Panc1 (cell line): Measurements from ENCODE around the gene PCSK7. TPM values are rescaled to one million over a fixed set of nuclear protein-coding genes. Genes with fewer than 3 reads are reported as not detected.

Experiments used
- ATAC-seq: fragments of 200-7000 bp; cut with Tn5 transposase; 2 replicates; pipeline ENCODE4 v1.9.1; 2020; ENCODE audit warnings: mild to moderate bottlenecking, moderate library complexity
- BruUV-seq: library from RNA; stranded (reverse); fragments of 400-500 nt; replicated peaks from 2 replicates; lab custom pipeline; 2021; lab: Mats Ljungman, UMichigan
- CTCF ChIA-PET: fragments of 300-600 bp; sonication (Branson Sonifier 250); formaldehyde crosslinking; loops from one replicate; lab custom pipeline; 2022; ENCODE audit warnings: antibody characterized with exemption; lab: Charles Lee
- POLR2A ChIA-PET: fragments of 300-600 bp; sonication (Branson Sonifier 250); formaldehyde crosslinking; loops from one replicate; lab custom pipeline; 2022; ENCODE audit warnings: antibody characterized with exemption; lab: Charles Lee
- DNase-seq: peaks from one replicate; pipeline ENCODE4 v3.0.0-alpha.2; 2010; ENCODE audit warnings: low read depth, low spot score
- H3K27ac ChIP-seq: 2 replicates; pipeline ENCODE4 v1.5.1; 2011; ENCODE audit warnings: mild to moderate bottlenecking, low read length, inconsistent platforms
- H3K27me3 ChIP-seq: fragments of 200-500 bp; sonication (Bioruptor generic); 2 replicates; pipeline ENCODE4 v1.6.0; 2014; ENCODE audit warnings: low read length, inconsistent platforms; ENCODE audit not compliant: control insufficient read depth, insufficient read depth
- H3K36me3 ChIP-seq: fragments of 200-500 bp; sonication (Bioruptor generic); 2 replicates; pipeline ENCODE4 v1.5.1; 2014; ENCODE audit warnings: inconsistent platforms, mild to moderate bottlenecking, low read length, moderate library complexity; ENCODE audit not compliant: control insufficient read depth, insufficient read depth
- H3K4me1 ChIP-seq: 2 replicates; pipeline ENCODE4 v1.5.1; 2011; ENCODE audit warnings: inconsistent platforms, mild to moderate bottlenecking, low read length, moderate library complexity; ENCODE audit not compliant: control insufficient read depth, insufficient read depth
- H3K4me3 ChIP-seq, 2 experiments: 2 replicates each; pipeline ENCODE4 v1.5.1; 2011 to 2012; ENCODE audit warnings: low read depth in 2 of 2, low read length in 2 of 2, mild to moderate bottlenecking in 2 of 2, inconsistent platforms in 1 of 2, moderate library complexity in 1 of 2
- H3K9me3 ChIP-seq: fragments of 200-500 bp; sonication (Bioruptor generic); 2 replicates; pipeline ENCODE4 v1.5.1; 2014; ENCODE audit warnings: low read depth, mild to moderate bottlenecking, inconsistent platforms, low read length, moderate library complexity; ENCODE audit not compliant: control insufficient read depth, insufficient read depth
- CTCF ChIP-seq: fragments of 450-650 bp; IDR thresholded peaks from 2 replicates; pipeline ENCODE4 v1.5.1; 2017; ENCODE audit warnings: mild to moderate bottlenecking
- POLR2AphosphoS5 ChIP-seq: IDR thresholded peaks from 2 replicates; pipeline ENCODE4 v1.6.1; 2012; ENCODE audit warnings: mild to moderate bottlenecking, low read depth, low read length, moderate library complexity
- REST ChIP-seq, 2 experiments: IDR thresholded peaks; 2 replicates each; pipeline ENCODE4 v1.6.1; 2011 to 2012; ENCODE audit warnings: low read depth in 2 of 2, control low read depth in 1 of 2, low read length in 1 of 2, mild to moderate bottlenecking in 1 of 2, moderate library complexity in 1 of 2; ENCODE audit not compliant: insufficient read depth in 1 of 2
- SIN3A ChIP-seq: IDR thresholded peaks from 2 replicates; pipeline ENCODE4 v1.6.1; 2012; ENCODE audit warnings: low read depth, mild to moderate bottlenecking, low read length, moderate library complexity, borderline replicate concordance; ENCODE audit not compliant: insufficient read depth
- TCF7L2 ChIP-seq: IDR thresholded peaks from 2 replicates; pipeline ENCODE4 v1.6.1; 2011; ENCODE audit warnings: mild to moderate bottlenecking, low read depth, low read length, inconsistent platforms
- in situ Hi-C: cut with HindIII; loops from 2 replicates; pipeline ENCODE4 v1.10.0; 2016; ENCODE audit warnings: low sequenced_read_pairs, low pct_unique_long_range_greater_than_20kb
- intact Hi-C: fragments of 100-400 bp; cut with micrococcal nuclease; formaldehyde crosslinking; loops from one replicate; pipeline ENCODE4 v1.10.0; 2022; ENCODE audit not compliant: unreplicated experiment
- total RNA-seq: library from RNA; stranded (reverse); gene quantifications from one replicate; pipeline ENCODE4 v1.2.1, GENCODE V29; 2021; ENCODE audit not compliant: unreplicated experiment

The PCSK7 gene
- total RNA-seq, 1 experiment from 2014 or later: 60.6 TPM

GRCh38 chr11:117189941-117190544, 41.8 kb downstream of the PCSK7 start:
- ChIA-PET POLR2A (no interaction called here), CTCF (no interaction called here)
- no TSS peak for BruUV-seq
- in situ Hi-C loops: no loop called here
- DNase-seq (no peak), ATAC-seq (no peak)
- Histone ChIP-seq H3K4me1 (no peaks in the 10 kb centered on the region), H3K36me3 (no peaks in the 10 kb centered on the region), H3K9me3 (no peaks in the 10 kb centered on the region), H3K27me3 (no peaks in the 10 kb centered on the region), H3K27ac (no peak overlapping the region), H3K4me3 (no peak overlapping the region)
- intact Hi-C loops: no loop called here
- no peak for TF ChIP-seq REST (IDR thresholded peaks at IDR 0.05; ENCODE audit: insufficient read depth in 1 of 2, low read depth in 2 of 2, low read length in 1 of 2)
- TF ChIP-seq CTCF: no peak
- TF ChIP-seq SIN3A: no peak
- TF ChIP-seq TCF7L2: no peak
- no peak for TF ChIP-seq POLR2AphosphoS5

- POLR2A ChIA-PET: no interaction called here
- no peak for ATAC-seq
- no peak for DNase-seq
- H3K36me3 ChIP-seq: no peaks in the 10 kb centered on the region
- no peaks in the 10 kb centered on the region for H3K27me3 ChIP-seq
- no peaks in the 10 kb centered on the region for H3K9me3 ChIP-seq
- BruUV-seq: no TSS peak
- CTCF ChIA-PET: no interaction called here
- in situ Hi-C loops (no loop called here), intact Hi-C loops (no loop called here)
- no peak for TF ChIP-seq POLR2AphosphoS5
- no peak for TF ChIP-seq TCF7L2
- no peak for TF ChIP-seq CTCF
- no peak for TF ChIP-seq SIN3A
- no peak for TF ChIP-seq REST (IDR thresholded peaks at IDR 0.05; ENCODE audit: insufficient read depth in 1 of 2, low read depth in 2 of 2, low read length in 1 of 2)
- H3K27ac ChIP-seq: no peak overlapping the region
- H3K4me1 ChIP-seq: no peaks in the 10 kb centered on the region
- no peak overlapping the region for H3K4me3 ChIP-seq
Observed at GRCh38 chr11:117189191-117189940, 42.5 kb downstream of the PCSK7 start.
